BJ (cell line): Measurements from ENCODE around the gene UBLCP1. TPM values are rescaled to one million over a fixed set of nuclear protein-coding genes. Genes with fewer than 3 reads are reported as not detected.
"Not testable (repeated sequence)": the region's sequence is repeated elsewhere in the genome, so short reads cannot be mapped to it uniquely, and the experiment has no call there.

Source experiments
- CTCF ChIA-PET: fragments of 350-600 bp; formaldehyde crosslinking; extraction: SDS; loops from one replicate; lab custom pipeline; 2021; ENCODE audit warnings: antibody characterized with exemption, inconsistent platforms; lab: Yijun Ruan, JAX
- POLR2A ChIA-PET: fragments of 300-600 bp; sonication (Branson Sonifier 250); formaldehyde crosslinking; extraction: SDS; loops from one replicate; lab custom pipeline; 2021; ENCODE audit warnings: antibody characterized with exemption; lab: Charles Lee
- DNase-seq: peaks from one replicate; pipeline ENCODE4 v3.0.0-alpha.2; 2011; ENCODE audit warnings: low read depth
- H3K27me3 ChIP-seq: 2 replicates; pipeline ENCODE4 v1.6.0; 2011; ENCODE audit warnings: low read length; ENCODE audit not compliant: control insufficient read depth, insufficient read depth
- H3K36me3 ChIP-seq: 2 replicates; pipeline ENCODE4 v1.5.1; 2011; ENCODE audit warnings: low read length; ENCODE audit not compliant: control insufficient read depth, insufficient read depth
- H3K4me3 ChIP-seq: 2 replicates; pipeline ENCODE4 v1.5.1; 2011; ENCODE audit warnings: low read depth, mild to moderate bottlenecking, control low read depth, low read length
- CTCF ChIP-seq: IDR thresholded peaks from 2 replicates; pipeline ENCODE4 v1.5.1; 2011; ENCODE audit warnings: low read depth, mild to moderate bottlenecking, control low read depth, inconsistent platforms, low read length, moderate library complexity; ENCODE audit not compliant: insufficient read depth
- polyA plus RNA-seq: library from polyadenylated mRNA; depleted of rRNA; stranded (reverse); fragments of >200 nt; gene quantifications from 2 replicates; pipeline ENCODE4 v1.2.3, GENCODE V29; 2011

Gene UBLCP1
- polyA plus RNA-seq, 1 experiment, result 8.8 TPM

- no peaks in the 10 kb centered on the region for H3K27me3 ChIP-seq
- no peak for DNase-seq
- ChIA-PET POLR2A (no interaction called here), CTCF (interaction anchor here (1.4 to 1.7 kb wide), 2 partner anchors 11 to 102 kb away, joined by 3 to 5 read pairs; no protein-coding TSS in a partner anchor)
- no peaks in the 10 kb centered on the region for H3K36me3 ChIP-seq
- no peak overlapping the region for H3K4me3 ChIP-seq
- no peak for TF ChIP-seq CTCF
These were observed 4.7 kb upstream of the UBLCP1 start for GRCh38 chr5:159258361-159258760.

- POLR2A ChIA-PET, DNase-seq: not testable (repeated sequence)
- CTCF ChIA-PET, result interaction anchor here (0.6 to 1.7 kb wide), 2 partner anchors 14 to 103 kb away, joined by 3 read pairs; no protein-coding TSS in a partner anchor
These were observed 2.9 kb upstream of the UBLCP1 start for GRCh38 chr5:159260212-159260611.

GRCh38 chr5:159262472-159262858 lies 625 bp upstream of the UBLCP1 start:
- POLR2A ChIA-PET, result no interaction called here
- Histone ChIP-seq H3K27me3 (no peaks in the 10 kb centered on the region), H3K4me3 (peak overlapping the region; percentile 63), H3K36me3 (no peaks in the 10 kb centered on the region)
- CTCF ChIA-PET, result interaction anchor here (0.6 to 1.4 kb wide), 2 partner anchors 104 to 106 kb away, joined by 3 read pairs; no protein-coding TSS in a partner anchor
- TF ChIP-seq CTCF, result no peak
- DNase-seq, result no peak

More at GRCh38 chr5:159260212-159260611, 2.9 kb upstream of the UBLCP1 start:
- H3K27me3 ChIP-seq, H3K36me3 ChIP-seq, H3K4me3 ChIP-seq: not testable (repeated sequence)

GRCh38 chr5:159263569-159263905 lies 447 bp downstream of the UBLCP1 start:
- DNase-seq, result no peak
- CTCF ChIA-PET, result interaction anchor here (0.6 kb wide), 1 partner anchor 265 kb away, joined by 3 read pairs; no protein-coding TSS in a partner anchor
- Histone ChIP-seq H3K4me3 (peak overlapping the region; percentile 63), H3K27me3 (no peaks in the 10 kb centered on the region), H3K36me3 (no peaks in the 10 kb centered on the region)
- TF ChIP-seq CTCF, result no peak
- POLR2A ChIA-PET, result no interaction called here

GRCh38 chr5:159266764-159267163 lies 3.7 kb downstream of the UBLCP1 start:
- POLR2A ChIA-PET, result not testable (repeated sequence)

GRCh38 chr5:159269723-159270122 lies 6.6 kb downstream of the UBLCP1 start:
- CTCF ChIA-PET, result no interaction called here
- Histone ChIP-seq H3K36me3 (peaks cover 2% of the 10 kb centered on the region; the same call in 1 of the 2 replicates), H3K4me3 (no peak overlapping the region), H3K27me3 (no peaks in the 10 kb centered on the region)
- no peak for TF ChIP-seq CTCF
- POLR2A ChIA-PET, result no interaction called here
- DNase-seq, result no peak

More at GRCh38 chr5:159266764-159267163, 3.7 kb downstream of the UBLCP1 start:
- H3K36me3 ChIP-seq, H3K27me3 ChIP-seq, DNase-seq, H3K4me3 ChIP-seq: not testable (repeated sequence)
- CTCF ChIA-PET, result interaction anchor here (1.3 kb wide), 1 partner anchor 110 kb away, joined by 3 read pairs; no protein-coding TSS in a partner anchor
